Kidney (tissue), 14 donors: Measurements from ENCODE around the gene CD200R1L. TPM values are rescaled to one million over a fixed set of nuclear protein-coding genes. Genes with fewer than 3 reads are reported as not detected.

Experiments used
- DNase-seq, 5 donors: peaks; one replicate each; pipeline ENCODE4 v3.0.0-alpha.2; 2013 to 2020
- FAIRE-seq: peaks from 2 replicates; lab custom pipeline; 2012; peaks lifted over from hg19 to GRCh38; lab: Jason Lieb, UNC
- H3K27ac ChIP-seq, 2 donors: one replicate each; pipeline ENCODE4 v1.7.0; 2013; ENCODE audit warnings: low read depth in 2 of 2, low read length in 2 of 2, inconsistent platforms in 1 of 2
- H3K27me3 ChIP-seq: one replicate; pipeline ENCODE4 v1.7.1; 2013; ENCODE audit warnings: low read length, inconsistent platforms; ENCODE audit not compliant: control insufficient read depth, insufficient read depth
- H3K36me3 ChIP-seq, 3 donors: one replicate each; pipeline versions ENCODE4 v1.7.0 to v1.7.1; 2013; ENCODE audit warnings: low read length in 3 of 3, control low read depth in 1 of 3, inconsistent platforms in 1 of 3; ENCODE audit not compliant: insufficient read depth in 3 of 3, control insufficient read depth in 2 of 3
- H3K4me1 ChIP-seq, 3 donors: one replicate each; pipeline versions ENCODE4 v1.7.0 to v1.7.1; 2013; ENCODE audit warnings: low read length in 3 of 3, inconsistent platforms in 1 of 3, low read depth in 1 of 3; ENCODE audit not compliant: control insufficient read depth in 2 of 3, insufficient read depth in 2 of 3
- H3K4me3 ChIP-seq, 3 donors: one replicate each; pipeline versions ENCODE4 v1.7.0 to v1.8.1; 2013; ENCODE audit warnings: low read length in 3 of 3, control low read depth in 1 of 3, inconsistent platforms in 1 of 3
- H3K9ac ChIP-seq, 3 donors: one replicate each; pipeline versions ENCODE4 v1.7.0 to v1.7.1; 2013; ENCODE audit warnings: low read length in 3 of 3, control low read depth in 1 of 3, inconsistent platforms in 1 of 3
- H3K9me3 ChIP-seq, 3 donors: one replicate each; pipeline versions ENCODE4 v1.7.0 to v1.7.1; 2013; ENCODE audit warnings: low read length in 3 of 3, control low read depth in 1 of 3, inconsistent platforms in 1 of 3; ENCODE audit not compliant: control insufficient read depth in 2 of 3, insufficient read depth in 1 of 3
- CTCF ChIP-seq: IDR thresholded peaks from 3 replicates; pipeline ENCODE4 v1.5.1; 2012; ENCODE audit warnings: mild to moderate bottlenecking, moderate library complexity, borderline replicate concordance; ENCODE audit not compliant: insufficient read depth; ENCODE audit errors: extremely low read depth
- intact Hi-C: fragments of 100-400 bp; cut with DNase I; formaldehyde crosslinking; loops from one replicate; pipeline ENCODE4 v1.11.1; 2022
- polyA plus RNA-seq: library from polyadenylated mRNA; stranded (reverse); fragments of 350-450 nt; fragmentation: Illumina TruSeq; extraction: RNeasy Lipid Tissue Mini Kit (QIAGEN cat#74804); gene quantifications from one replicate; pipeline ENCODE4 v1.2.3, GENCODE V29; 2014; ENCODE audit warnings: low read depth, low replicate concordance; ENCODE audit not compliant: insufficient read depth
- total RNA-seq: library from RNA; stranded (reverse); fragmentation: NEBNext Ultra II Directional; extraction: Animal tissue kit (Norgen Biotek cat#: 25700); gene quantifications from one replicate; pipeline ENCODE4 v1.2.1, GENCODE V29; 2021
- donor health status: control.
- donor health status: control.
- donor health status: control.
- donor health status: control.
- donor health status: control.
- donor health status: DM: yes; HTN: yes; CAD: no.
- donor health status: Normal renal cell carcinoma (clear cell type).

Gene CD200R1L
- total and polyA plus RNA-seq, 2 donors from 2014 or later: not detected

DNA sequence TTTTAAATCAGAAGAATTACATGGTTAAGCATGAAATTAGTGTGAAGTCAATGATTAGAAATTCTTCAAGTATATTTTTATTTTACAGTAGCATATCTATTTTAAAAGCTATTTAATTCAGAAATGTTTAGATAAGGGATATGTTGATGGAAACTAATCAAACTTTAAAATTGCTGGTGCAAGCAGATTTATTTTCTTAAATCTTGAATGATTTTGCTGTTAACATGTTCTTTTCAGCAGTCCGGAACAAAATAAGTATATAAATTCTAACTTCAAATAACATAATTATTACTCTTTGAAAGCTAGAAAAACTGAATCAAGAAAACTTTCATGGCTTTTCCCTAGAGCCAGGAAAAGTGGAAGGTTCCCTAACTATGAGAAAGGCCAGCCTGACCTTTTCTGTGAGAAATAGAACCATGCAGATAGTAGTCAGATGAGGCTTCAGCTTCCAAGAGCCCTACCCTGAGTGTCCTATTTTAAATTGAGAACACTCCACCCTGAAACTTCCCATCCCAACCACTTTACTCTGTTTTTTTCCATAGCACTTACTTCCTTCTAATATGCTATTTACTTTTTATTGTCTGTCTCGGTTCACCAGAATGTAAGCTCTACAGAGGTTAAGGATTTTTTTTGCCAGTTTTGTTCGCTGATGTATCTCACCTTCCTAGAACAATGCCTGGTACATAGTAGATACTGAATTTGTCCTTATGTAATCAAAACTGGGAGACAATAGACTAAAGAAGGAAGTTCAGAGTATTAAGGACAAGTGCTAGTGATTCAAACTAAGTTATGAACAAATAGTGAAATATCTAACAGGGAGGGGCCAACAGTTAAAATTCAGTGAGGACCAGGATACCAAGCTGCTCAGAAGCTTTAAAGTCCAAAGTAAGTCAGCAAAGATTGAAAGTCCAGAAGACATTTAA is 66.8 kb downstream of the CD200R1L start:
- intact Hi-C loops: no loop called here
- FAIRE-seq (no peak), DNase-seq (no peak)
- Histone ChIP-seq H3K4me1 (no peaks in the 10 kb centered on the region), H3K27me3 (no peaks in the 10 kb centered on the region), H3K27ac (no peak overlapping the region), H3K9ac (no peak overlapping the region), H3K36me3 (no peaks in the 10 kb centered on the region), H3K9me3 (no peaks in the 10 kb centered on the region), H3K4me3 (no peak overlapping the region)
- no peak for TF ChIP-seq CTCF

GRCh38 chr3:112779011-112779410 is 67.7 kb downstream of the CD200R1L start:
- Histone ChIP-seq H3K4me3 (no peak overlapping the region), H3K27me3 (no peaks in the 10 kb centered on the region), H3K36me3 (no peaks in the 10 kb centered on the region), H3K9ac (no peak overlapping the region), H3K9me3 (no peaks in the 10 kb centered on the region), H3K4me1 (no peaks in the 10 kb centered on the region), H3K27ac (no peak overlapping the region)
- DNase-seq: no peak
- intact Hi-C loops: no loop called here
- no peak for TF ChIP-seq CTCF
- no peak for FAIRE-seq

DNA sequence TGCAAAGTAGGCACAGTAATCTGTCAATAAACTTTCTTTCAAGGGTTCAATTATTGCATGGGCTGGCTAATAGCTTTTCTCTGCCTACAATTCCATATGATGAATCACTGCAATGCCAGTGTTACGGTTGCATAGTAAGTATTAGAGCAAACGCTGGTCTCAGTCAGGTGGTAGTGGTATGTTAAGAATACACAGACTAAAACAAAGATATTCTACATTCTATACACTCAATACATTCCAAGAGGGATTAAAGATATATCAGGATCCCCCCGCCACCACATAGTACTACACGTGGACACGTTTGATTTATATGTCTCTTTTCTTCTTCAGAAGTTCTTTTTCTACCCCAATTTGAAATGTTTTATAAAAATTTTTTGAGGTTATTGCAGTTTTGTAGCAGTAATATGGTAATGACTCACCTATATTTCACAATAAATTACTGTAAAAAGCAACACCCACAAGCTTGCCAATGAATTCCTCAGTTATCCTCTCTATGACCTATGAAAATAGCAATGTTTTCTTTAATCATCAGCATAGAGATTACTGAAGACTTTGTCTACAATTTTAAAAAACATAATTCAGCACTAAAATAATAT is 68.2 kb downstream of the CD200R1L start:
- Histone ChIP-seq H3K4me3 (no peak overlapping the region), H3K27me3 (no peaks in the 10 kb centered on the region), H3K9me3 (no peaks in the 10 kb centered on the region), H3K36me3 (no peaks in the 10 kb centered on the region), H3K9ac (no peak overlapping the region), H3K27ac (no peak overlapping the region), H3K4me1 (no peaks in the 10 kb centered on the region)
- intact Hi-C loops: no loop called here
- DNase-seq (no peak), FAIRE-seq (no peak)
- no peak for TF ChIP-seq CTCF
